PC-3 (cell line): ENCODE measurements around the gene RSPO4.

ENCODE experiments used
- CTCF ChIP-seq: fragments of 300-600 bp; sonication (generic); conservative IDR thresholded peaks from 2 replicates; pipeline ENCODE4 v1.5.1; 2017; ENCODE audit warnings: antibody characterized with exemption, low read depth, mild to moderate bottlenecking, low read length
- EZH2 ChIP-seq: fragments of 300-600 bp; sonication (generic); IDR thresholded peaks from one replicate; pipeline ENCODE4 v1.6.1; 2017; ENCODE audit warnings: antibody characterized with exemption, mild to moderate bottlenecking, low read length; ENCODE audit not compliant: unreplicated experiment
- EZH2phosphoT487 ChIP-seq: fragments of 300-600 bp; sonication (generic); IDR thresholded peaks from 2 replicates; pipeline ENCODE4 v1.6.1; 2018; ENCODE audit warnings: mild to moderate bottlenecking, antibody characterized with exemption, low read length, borderline replicate concordance

- TF ChIP-seq EZH2phosphoT487, result no peak
- no peak for TF ChIP-seq CTCF
- no peak for TF ChIP-seq EZH2
Observed at GRCh38 chr20:990293-990959, 11.7 kb downstream of the RSPO4 start.
